Kidney epithelial cell (primary cell): ENCODE measurements around the gene RNF150. TPM values are rescaled to one million over a fixed set of nuclear protein-coding genes. Genes with fewer than 3 reads are reported as not detected.

Experiments used
- DNase-seq: peaks from one replicate; pipeline ENCODE4 v3.0.0-alpha.2; 2010; ENCODE audit warnings: low read depth
- H3K27me3 ChIP-seq: 2 replicates; pipeline ENCODE4 v1.6.0; 2011; ENCODE audit warnings: low read length; ENCODE audit not compliant: control insufficient read depth, insufficient read depth
- H3K36me3 ChIP-seq: 2 replicates; pipeline ENCODE4 v1.5.1; 2011; ENCODE audit warnings: low read length; ENCODE audit not compliant: control insufficient read depth, insufficient read depth
- H3K4me3 ChIP-seq: 2 replicates; pipeline ENCODE4 v1.5.1; 2011; ENCODE audit warnings: low read depth, mild to moderate bottlenecking, control low read depth, low read length
- total RNA-seq: library from RNA; depleted of rRNA; stranded (reverse); fragments of >200 nt; gene quantifications from 2 replicates; pipeline ENCODE4 v1.2.3, GENCODE V29; 2015
- TF ChIP-seq, protein P1 (sequence below): IDR thresholded peaks from 2 replicates; pipeline ENCODE4 v1.5.1; 2011; ENCODE audit warnings: mild to moderate bottlenecking, moderate library complexity, low read length, control low read depth, inconsistent platforms; ENCODE audit not compliant: insufficient read depth, poor library complexity, severe bottlenecking

RNF150 gene
- total RNA-seq, 1 donor from 2014 or later = 5.4 TPM

DNA sequence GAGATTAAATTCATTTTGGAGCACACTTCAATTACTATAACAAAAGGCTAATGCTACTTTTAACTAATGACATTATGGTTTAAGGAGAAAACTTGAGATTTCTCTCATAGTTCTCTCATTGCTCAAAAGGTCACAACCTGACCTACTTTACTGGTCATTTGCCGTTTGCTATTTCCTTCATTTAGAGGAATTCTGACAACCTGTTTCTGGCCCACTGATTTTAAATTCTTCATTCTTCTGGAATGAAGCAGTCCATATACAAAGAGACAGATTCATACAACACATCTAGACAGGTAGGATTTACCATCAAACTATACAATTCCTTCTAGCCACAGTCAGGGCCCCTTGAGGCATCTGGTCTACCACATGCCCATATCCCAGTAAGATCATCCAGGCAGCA, 14.2 kb downstream of the RNF150 start:
- Histone ChIP-seq H3K4me3 (no peak overlapping the region), H3K27me3 (no peaks in the 10 kb centered on the region), H3K36me3 (no peaks in the 10 kb centered on the region)
- TF ChIP-seq, protein P1, sequence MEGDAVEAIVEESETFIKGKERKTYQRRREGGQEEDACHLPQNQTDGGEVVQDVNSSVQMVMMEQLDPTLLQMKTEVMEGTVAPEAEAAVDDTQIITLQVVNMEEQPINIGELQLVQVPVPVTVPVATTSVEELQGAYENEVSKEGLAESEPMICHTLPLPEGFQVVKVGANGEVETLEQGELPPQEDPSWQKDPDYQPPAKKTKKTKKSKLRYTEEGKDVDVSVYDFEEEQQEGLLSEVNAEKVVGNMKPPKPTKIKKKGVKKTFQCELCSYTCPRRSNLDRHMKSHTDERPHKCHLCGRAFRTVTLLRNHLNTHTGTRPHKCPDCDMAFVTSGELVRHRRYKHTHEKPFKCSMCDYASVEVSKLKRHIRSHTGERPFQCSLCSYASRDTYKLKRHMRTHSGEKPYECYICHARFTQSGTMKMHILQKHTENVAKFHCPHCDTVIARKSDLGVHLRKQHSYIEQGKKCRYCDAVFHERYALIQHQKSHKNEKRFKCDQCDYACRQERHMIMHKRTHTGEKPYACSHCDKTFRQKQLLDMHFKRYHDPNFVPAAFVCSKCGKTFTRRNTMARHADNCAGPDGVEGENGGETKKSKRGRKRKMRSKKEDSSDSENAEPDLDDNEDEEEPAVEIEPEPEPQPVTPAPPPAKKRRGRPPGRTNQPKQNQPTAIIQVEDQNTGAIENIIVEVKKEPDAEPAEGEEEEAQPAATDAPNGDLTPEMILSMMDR = no peak
- no peak for DNase-seq

DNA sequence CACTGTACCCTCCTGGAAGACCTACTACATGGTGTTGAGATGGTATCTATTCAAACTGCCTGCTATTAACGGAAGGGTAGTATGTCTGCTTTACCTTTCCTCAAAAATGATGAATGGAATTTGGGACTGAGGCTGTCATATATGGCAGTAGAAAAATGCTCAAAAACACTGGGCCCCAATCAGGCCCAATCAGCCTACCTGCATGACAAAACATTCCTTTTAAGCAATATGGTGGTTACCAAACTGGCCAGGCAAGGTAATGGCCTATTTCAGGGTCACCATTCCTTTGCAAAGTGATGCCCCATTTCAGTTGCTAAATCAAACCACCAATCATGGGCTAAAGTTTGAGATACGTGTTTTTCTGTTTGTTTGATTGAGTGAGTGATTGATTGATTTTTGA, 14.9 kb downstream of the RNF150 start:
- TF ChIP-seq, protein P1 = no peak
- no peak overlapping the region for H3K4me3 ChIP-seq
- no peaks in the 10 kb centered on the region for H3K36me3 ChIP-seq
- no peak for DNase-seq
- no peaks in the 10 kb centered on the region for H3K27me3 ChIP-seq

GRCh38 chr4:141117935-141118334, 15.3 kb downstream of the RNF150 start:
- H3K36me3 ChIP-seq = no peaks in the 10 kb centered on the region
- TF ChIP-seq, protein P1 = no peak
- H3K27me3 ChIP-seq = no peaks in the 10 kb centered on the region
- H3K4me3 ChIP-seq = no peak overlapping the region
- DNase-seq = no peak

GRCh38 chr4:141109983-141110382, 23.3 kb downstream of the RNF150 start:
- Histone ChIP-seq H3K36me3 (no peaks in the 10 kb centered on the region), H3K27me3 (no peaks in the 10 kb centered on the region), H3K4me3 (no peak overlapping the region)
- TF ChIP-seq, protein P1 = no peak
- no peak for DNase-seq

DNA sequence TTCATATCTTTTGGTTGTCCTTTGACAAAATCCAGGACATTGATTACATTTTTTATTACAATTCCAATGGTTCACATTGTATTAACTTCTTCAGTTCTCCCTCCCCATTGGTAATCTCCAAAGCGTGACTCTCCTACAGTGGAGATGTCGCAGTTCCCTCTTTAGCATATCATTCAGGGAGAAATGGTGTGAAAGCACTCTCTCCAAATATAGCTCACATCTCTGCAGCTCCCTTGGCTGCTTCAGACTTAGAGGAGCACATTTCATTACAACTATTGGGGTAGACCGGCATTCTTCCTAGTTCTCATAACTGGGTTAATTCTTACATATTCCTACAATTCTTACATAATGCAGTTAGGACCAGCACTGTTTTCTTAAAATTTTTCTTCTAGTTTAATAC, 25.3 kb downstream of the RNF150 start:
- H3K27me3 ChIP-seq = no peaks in the 10 kb centered on the region
- TF ChIP-seq, protein P1 = no peak
- no peaks in the 10 kb centered on the region for H3K36me3 ChIP-seq
- no peak overlapping the region for H3K4me3 ChIP-seq
- no peak for DNase-seq

DNA sequence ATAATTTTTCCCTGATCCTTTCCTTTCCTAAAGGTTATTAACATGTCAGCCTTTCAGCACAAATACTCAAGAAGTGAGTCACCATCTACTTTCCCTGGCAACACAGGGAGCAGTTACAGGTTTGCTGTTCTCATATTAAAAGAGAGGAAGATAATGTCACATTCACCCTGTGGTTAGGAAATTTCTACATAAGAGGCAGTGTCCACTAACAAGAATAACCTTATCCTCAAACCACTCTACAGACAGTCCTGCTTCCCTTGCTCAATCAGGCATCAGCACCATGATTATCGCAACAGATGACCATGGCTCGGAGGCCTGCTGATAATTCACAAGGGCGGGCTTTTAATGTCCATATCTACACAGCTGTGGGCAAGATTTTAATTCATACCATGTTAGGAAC, 30.9 kb downstream of the RNF150 start:
- Histone ChIP-seq H3K4me3 (no peak overlapping the region), H3K36me3 (no peaks in the 10 kb centered on the region), H3K27me3 (no peaks in the 10 kb centered on the region)
- TF ChIP-seq, protein P1 = no peak
- DNase-seq = peak; percentile 60
